ENCODE results near the gene TRIM71.

Gene TRIM71

GRCh38 chr3:32825601-32826375, 8.0 kb downstream of the TRIM71 start:
- DNase-seq (ENCODE audit: insufficient read length, low spot score) (no peak), FAIRE-seq (no peak)
- TF ChIP-seq POLR2A (IDR thresholded peaks at IDR 0.05; ENCODE audit: low read depth, low read length), result no peak

GRCh38 chr3:32831062-32831461, 13.3 kb downstream of the TRIM71 start:
- TF ChIP-seq POLR2A (IDR thresholded peaks at IDR 0.05; ENCODE audit: low read depth, low read length), result no peak
- DNase-seq (ENCODE audit: insufficient read length, low spot score) (no peak), FAIRE-seq (no peak)

- FAIRE-seq, result no peak
- no peak for TF ChIP-seq POLR2A (IDR thresholded peaks at IDR 0.05; ENCODE audit: low read depth, low read length)
- no peak for DNase-seq (ENCODE audit: insufficient read length, low spot score)
Observed at GRCh38 chr3:32831791-32832190, 14.0 kb downstream of the TRIM71 start.

- DNase-seq (ENCODE audit: insufficient read length, low spot score) (no peak), FAIRE-seq (no peak)
- no peak for TF ChIP-seq POLR2A (IDR thresholded peaks at IDR 0.05; ENCODE audit: low read depth, low read length)
Observed at GRCh38 chr3:32832193-32832592, 14.4 kb downstream of the TRIM71 start.

GRCh38 chr3:32835049-32835371, 17.2 kb downstream of the TRIM71 start:
- TF ChIP-seq POLR2A (IDR thresholded peaks at IDR 0.05; ENCODE audit: low read depth, low read length), result no peak
- no peak for FAIRE-seq
- no peak for DNase-seq (ENCODE audit: insufficient read length, low spot score)

- DNase-seq (ENCODE audit: insufficient read length, low spot score) (no peak), FAIRE-seq (no peak)
- no peak for TF ChIP-seq POLR2A (IDR thresholded peaks at IDR 0.05; ENCODE audit: low read depth, low read length)
Observed at GRCh38 chr3:32835961-32836360, 18.2 kb downstream of the TRIM71 start.

GRCh38 chr3:32836601-32837000, 18.8 kb downstream of the TRIM71 start:
- no peak for DNase-seq (ENCODE audit: insufficient read length, low spot score)
- TF ChIP-seq POLR2A (IDR thresholded peaks at IDR 0.05; ENCODE audit: low read depth, low read length), result no peak
- FAIRE-seq, result no peak

- TF ChIP-seq POLR2A (IDR thresholded peaks at IDR 0.05; ENCODE audit: low read depth, low read length), result no peak
- FAIRE-seq (no peak), DNase-seq (ENCODE audit: insufficient read length, low spot score) (no peak)
Observed at GRCh38 chr3:32837366-32837765, 19.6 kb downstream of the TRIM71 start.

- FAIRE-seq (no peak), DNase-seq (ENCODE audit: insufficient read length, low spot score) (no peak)
- no peak for TF ChIP-seq POLR2A (IDR thresholded peaks at IDR 0.05; ENCODE audit: low read depth, low read length)
Observed at GRCh38 chr3:32837789-32838188, 20.0 kb downstream of the TRIM71 start.

- DNase-seq (ENCODE audit: insufficient read length, low spot score) (no peak), FAIRE-seq (no peak)
- TF ChIP-seq POLR2A (IDR thresholded peaks at IDR 0.05; ENCODE audit: low read depth, low read length), result no peak
Observed at GRCh38 chr3:32839714-32840085, 21.9 kb downstream of the TRIM71 start.

- no peak for TF ChIP-seq POLR2A (IDR thresholded peaks at IDR 0.05; ENCODE audit: low read depth, low read length)
- DNase-seq (ENCODE audit: insufficient read length, low spot score) (no peak), FAIRE-seq (no peak)
Observed at GRCh38 chr3:32840086-32840841, 22.5 kb downstream of the TRIM71 start.

GRCh38 chr3:32841341-32841740, 23.5 kb downstream of the TRIM71 start:
- no peak for FAIRE-seq
- no peak for TF ChIP-seq POLR2A (IDR thresholded peaks at IDR 0.05; ENCODE audit: low read depth, low read length)

GRCh38 chr3:32841867-32842470, 24.2 kb downstream of the TRIM71 start:
- TF ChIP-seq POLR2A (IDR thresholded peaks at IDR 0.05; ENCODE audit: low read depth, low read length), result no peak
- FAIRE-seq, result peak; percentile 20
- DNase-seq (ENCODE audit: insufficient read length, low spot score), result no peak

More at GRCh38 chr3:32841341-32841740, 23.5 kb downstream of the TRIM71 start:
- no peak for DNase-seq (ENCODE audit: insufficient read length, low spot score)

- no peak for TF ChIP-seq POLR2A (IDR thresholded peaks at IDR 0.05; ENCODE audit: low read depth, low read length)
Observed at GRCh38 chr3:32842531-32842931, 24.7 kb downstream of the TRIM71 start.

GRCh38 chr3:32842987-32843386, 25.2 kb downstream of the TRIM71 start:
- no peak for FAIRE-seq

More at GRCh38 chr3:32842531-32842931, 24.7 kb downstream of the TRIM71 start:
- no peak for DNase-seq (ENCODE audit: insufficient read length, low spot score)
- no peak for FAIRE-seq

More at GRCh38 chr3:32842987-32843386, 25.2 kb downstream of the TRIM71 start:
- no peak for DNase-seq (ENCODE audit: insufficient read length, low spot score)
- TF ChIP-seq POLR2A (IDR thresholded peaks at IDR 0.05; ENCODE audit: low read depth, low read length), result no peak

All from H54 (cell line).